H9 (cell line): ENCODE measurements around the gene STN1. TPM values are rescaled to one million over a fixed set of nuclear protein-coding genes. Genes with fewer than 3 reads are reported as not detected.

ENCODE experiments used
- DNase-seq: peaks from one replicate; pipeline ENCODE4 v3.0.0-alpha.2; 2017
- H2AFZ ChIP-seq: one replicate; pipeline ENCODE4 v1.6.1; 2013; ENCODE audit warnings: mild to moderate bottlenecking, low read length, control low read depth, moderate library complexity
- H2AK5ac ChIP-seq: 2 replicates; pipeline ENCODE4 v1.6.1; 2013; ENCODE audit warnings: low read length, control low read depth, mixed read lengths; ENCODE audit not compliant: insufficient read length
- H2BK120ac ChIP-seq: one replicate; pipeline ENCODE4 v1.6.1; 2013; ENCODE audit warnings: low read depth, mild to moderate bottlenecking, low read length, control low read depth, inconsistent platforms; ENCODE audit not compliant: poor library complexity, severe bottlenecking
- H2BK12ac ChIP-seq: 2 replicates; pipeline ENCODE4 v1.6.1; 2013; ENCODE audit warnings: low read length, control low read depth, mixed read lengths, low read depth; ENCODE audit not compliant: insufficient read length
- H2BK15ac ChIP-seq: 2 replicates; pipeline ENCODE4 v1.6.1; 2013; ENCODE audit warnings: low read depth, low read length, control low read depth
- H2BK20ac ChIP-seq: one replicate; pipeline ENCODE4 v1.6.1; 2013; ENCODE audit warnings: low read depth, mild to moderate bottlenecking, low read length, control low read depth, inconsistent platforms; ENCODE audit not compliant: poor library complexity, severe bottlenecking
- H2BK5ac ChIP-seq: 2 replicates; pipeline ENCODE4 v1.6.1; 2013; ENCODE audit warnings: low read length, control low read depth, mixed read lengths; ENCODE audit not compliant: insufficient read length
- H3K14ac ChIP-seq: 2 replicates; pipeline ENCODE4 v1.6.1; 2013; ENCODE audit warnings: low read length, control low read depth; ENCODE audit not compliant: insufficient read depth
- H3K18ac ChIP-seq: 2 replicates; pipeline ENCODE4 v1.6.1; 2013; ENCODE audit warnings: low read depth, mild to moderate bottlenecking, mixed read lengths, low read length, control low read depth; ENCODE audit not compliant: insufficient read length
- H3K23ac ChIP-seq: 2 replicates; pipeline ENCODE4 v1.6.1; 2013; ENCODE audit warnings: low read length, control low read depth, mixed read lengths, low read depth; ENCODE audit not compliant: insufficient read length
- H3K23me2 ChIP-seq: 2 replicates; pipeline ENCODE4 v1.6.1; 2013; ENCODE audit warnings: low read depth, mild to moderate bottlenecking, mixed read lengths, low read length, control low read depth; ENCODE audit not compliant: insufficient read length, poor library complexity, severe bottlenecking
- H3K27ac ChIP-seq: 2 replicates; pipeline ENCODE4 v1.5.1; 2013; ENCODE audit warnings: low read length, control low read depth, mixed read lengths, low read depth; ENCODE audit not compliant: insufficient read length
- H3K27me3 ChIP-seq: 2 replicates; pipeline ENCODE4 v1.6.1; 2013; ENCODE audit warnings: low read length, control low read depth, inconsistent platforms; ENCODE audit not compliant: insufficient read depth
- H3K4ac ChIP-seq: 2 replicates; pipeline ENCODE4 v1.6.1; 2013; ENCODE audit warnings: low read depth, mild to moderate bottlenecking, control low read depth, inconsistent platforms, low read length, moderate library complexity
- H3K4me1 ChIP-seq: 2 replicates; pipeline ENCODE4 v1.6.1; 2013; ENCODE audit warnings: low read length, control low read depth, inconsistent platforms; ENCODE audit not compliant: insufficient read depth
- H3K4me2 ChIP-seq: 2 replicates; pipeline ENCODE4 v1.6.1; 2013; ENCODE audit warnings: low read length, control low read depth, mixed read lengths; ENCODE audit not compliant: insufficient read length, insufficient read depth
- H3K56ac ChIP-seq: 2 replicates; pipeline ENCODE4 v1.6.1; 2013; ENCODE audit warnings: low read depth, mild to moderate bottlenecking, mixed read lengths, low read length, control low read depth; ENCODE audit not compliant: insufficient read length
- H3K79me1 ChIP-seq: 2 replicates; pipeline ENCODE4 v1.6.1; 2013; ENCODE audit warnings: low read depth, mild to moderate bottlenecking, moderate library complexity, low read length, control low read depth, inconsistent platforms; ENCODE audit not compliant: insufficient read depth, poor library complexity, severe bottlenecking
- H3K79me2 ChIP-seq: 2 replicates; pipeline ENCODE4 v1.6.1; 2013; ENCODE audit warnings: low read length, control low read depth, inconsistent platforms; ENCODE audit not compliant: insufficient read depth
- H3K9ac ChIP-seq: 2 replicates; pipeline ENCODE4 v1.6.1; 2013; ENCODE audit warnings: low read length, control low read depth, mixed read lengths; ENCODE audit not compliant: insufficient read length; ENCODE audit errors: extremely low read depth
- H3K9me3 ChIP-seq: one replicate; pipeline ENCODE4 v1.6.1; 2013; ENCODE audit warnings: low read depth, low read length, inconsistent platforms; ENCODE audit not compliant: control insufficient read depth
- H3T11ph ChIP-seq: one replicate; pipeline ENCODE4 v1.6.1; 2013; ENCODE audit warnings: mild to moderate bottlenecking, low read length, control low read depth, inconsistent platforms
- H4K20me1 ChIP-seq: one replicate; pipeline ENCODE4 v1.6.1; 2013; ENCODE audit not compliant: control insufficient read depth, insufficient read length, insufficient read depth
- H4K5ac ChIP-seq: 2 replicates; pipeline ENCODE4 v1.6.1; 2013; ENCODE audit warnings: low read depth, mild to moderate bottlenecking, mixed read lengths, low read length, control low read depth; ENCODE audit not compliant: insufficient read length
- H4K8ac ChIP-seq: replicated peaks from 2 replicates; pipeline ENCODE4 v1.6.1; 2013; ENCODE audit warnings: low read length, control low read depth, mixed read lengths, low read depth; ENCODE audit not compliant: insufficient read length
- H4K91ac ChIP-seq: 2 replicates; pipeline ENCODE4 v1.6.1; 2013; ENCODE audit warnings: low read depth, mild to moderate bottlenecking, moderate library complexity, mixed read lengths, low read length, control low read depth; ENCODE audit not compliant: insufficient read length
- H3K27ac Mint-ChIP-seq, 3 experiments: 2 replicates in 2 of 3; 3 replicates in 1 of 3; pipeline ENCODE4 v1.8.0; 2020 to 2021; ENCODE audit warnings: mixed read lengths in 3 of 3, mild to moderate bottlenecking in 1 of 3, moderate library complexity in 1 of 3
- H3K27me3 Mint-ChIP-seq: 2 replicates; pipeline ENCODE4 v1.8.0; 2021; ENCODE audit warnings: low read depth, mild to moderate bottlenecking, moderate library complexity, mixed read lengths
- H3K36me3 Mint-ChIP-seq, 3 experiments: 2 replicates in 2 of 3; 3 replicates in 1 of 3; pipeline ENCODE4 v1.8.0; 2020 to 2021; ENCODE audit warnings: low read depth in 3 of 3, mixed read lengths in 3 of 3; ENCODE audit not compliant: insufficient read depth in 1 of 3
- H3K4me1 Mint-ChIP-seq, 2 experiments: 2 replicates each; pipeline ENCODE4 v1.8.0; 2020; ENCODE audit warnings: mixed read lengths in 2 of 2
- H3K4me3 Mint-ChIP-seq, 2 experiments: 2 replicates in 1 of 2; 3 replicates in 1 of 2; pipeline ENCODE4 v1.8.0; 2020 to 2021; ENCODE audit warnings: mild to moderate bottlenecking in 2 of 2, mixed read lengths in 2 of 2, moderate library complexity in 1 of 2
- H3K9me3 Mint-ChIP-seq, 2 experiments: 2 replicates in 1 of 2; 3 replicates in 1 of 2; pipeline ENCODE4 v1.8.0; 2020; ENCODE audit warnings: mild to moderate bottlenecking in 2 of 2, mixed read lengths in 2 of 2, moderate library complexity in 1 of 2
- WGBS: extraction: QIAGEN DNeasy Blood & Tissue Kit; methylation state at CpG from one replicate; pipeline ENCODE4 v1.1.7; 2013; ENCODE audit warnings: missing lambda C conversion rate, low lambda C conversion rate, mixed read lengths; ENCODE audit not compliant: insufficient read length; ENCODE audit errors: extremely low coverage; 5-methylcytosine and 5-hydroxymethylcytosine counted together
- total RNA-seq: library from RNA; stranded (reverse); gene quantifications from 2 replicates; pipeline ENCODE4 v1.2.1, GENCODE V29; 2021
- TF ChIP-seq, protein P1 (sequence below): fragments of 200-600 bp; sonication (generic); conservative IDR thresholded peaks from 3 replicates; pipeline ENCODE4 v1.8.0; 2021; ENCODE audit warnings: antibody characterized with exemption, mild to moderate bottlenecking

The STN1 gene
- total RNA-seq, 1 experiment from 2014 or later, result 11.3 TPM

DNA sequence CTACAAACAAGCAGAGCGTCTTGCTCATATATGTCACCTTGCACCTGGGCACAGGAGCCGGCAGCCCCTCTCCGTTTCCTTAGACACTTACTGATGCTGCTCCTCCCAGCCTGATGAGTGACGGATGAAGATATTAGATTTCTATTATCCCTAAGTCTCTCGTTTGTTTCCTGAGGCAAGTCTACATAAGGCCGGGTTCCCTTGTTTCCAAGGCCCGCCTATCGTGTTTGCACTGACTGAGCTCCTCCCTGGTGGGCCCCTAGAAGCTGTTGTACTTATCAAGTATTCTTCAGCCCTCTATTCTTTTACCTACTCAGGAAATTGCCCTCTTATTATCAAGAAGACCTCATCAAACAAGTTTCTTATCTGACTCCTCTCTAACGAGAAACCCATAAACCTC, 81.1 kb downstream of the STN1 start:
- Histone ChIP-seq H3K4ac (no peak overlapping the region), H4K91ac (no peak overlapping the region), H3K27me3 (no peaks in the 10 kb centered on the region), H2AFZ (no peak overlapping the region), H2BK120ac (no peak overlapping the region), H3K4me1 (peaks cover 27% of the 10 kb centered on the region; the same call in 1 of the 2 replicates), H3K79me2 (no peaks in the 10 kb centered on the region), H3K56ac (no peak overlapping the region), H3K9ac (no peak overlapping the region), H4K8ac (no peak overlapping the region), H2BK20ac (no peak overlapping the region), H4K5ac (no peak overlapping the region), H3K79me1 (no peaks in the 10 kb centered on the region), H3K9me3 (no peaks in the 10 kb centered on the region), H3K14ac (no peak overlapping the region), H3K23ac (no peak overlapping the region), H4K20me1 (no peaks in the 10 kb centered on the region), H3T11ph (no peak overlapping the region), H3K27ac (no peak overlapping the region), H2BK5ac (no peak overlapping the region), H3K23me2 (no peaks in the 10 kb centered on the region), H3K4me2 (no peak overlapping the region), H2AK5ac (no peak overlapping the region), H2BK12ac (no peak overlapping the region), H2BK15ac (no peak overlapping the region), H3K18ac (no peak overlapping the region)
- no CpG with 5 or more reads among the region's 9 CpGs for WGBS
- peaks cover 9% of the 10 kb centered on the region for H3K27me3 Mint-ChIP-seq
- no peak overlapping the region for H3K4me3 Mint-ChIP-seq
- TF ChIP-seq, protein P1, sequence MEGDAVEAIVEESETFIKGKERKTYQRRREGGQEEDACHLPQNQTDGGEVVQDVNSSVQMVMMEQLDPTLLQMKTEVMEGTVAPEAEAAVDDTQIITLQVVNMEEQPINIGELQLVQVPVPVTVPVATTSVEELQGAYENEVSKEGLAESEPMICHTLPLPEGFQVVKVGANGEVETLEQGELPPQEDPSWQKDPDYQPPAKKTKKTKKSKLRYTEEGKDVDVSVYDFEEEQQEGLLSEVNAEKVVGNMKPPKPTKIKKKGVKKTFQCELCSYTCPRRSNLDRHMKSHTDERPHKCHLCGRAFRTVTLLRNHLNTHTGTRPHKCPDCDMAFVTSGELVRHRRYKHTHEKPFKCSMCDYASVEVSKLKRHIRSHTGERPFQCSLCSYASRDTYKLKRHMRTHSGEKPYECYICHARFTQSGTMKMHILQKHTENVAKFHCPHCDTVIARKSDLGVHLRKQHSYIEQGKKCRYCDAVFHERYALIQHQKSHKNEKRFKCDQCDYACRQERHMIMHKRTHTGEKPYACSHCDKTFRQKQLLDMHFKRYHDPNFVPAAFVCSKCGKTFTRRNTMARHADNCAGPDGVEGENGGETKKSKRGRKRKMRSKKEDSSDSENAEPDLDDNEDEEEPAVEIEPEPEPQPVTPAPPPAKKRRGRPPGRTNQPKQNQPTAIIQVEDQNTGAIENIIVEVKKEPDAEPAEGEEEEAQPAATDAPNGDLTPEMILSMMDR, result no peak
- no peak overlapping the region for H3K27ac Mint-ChIP-seq
- H3K4me1 Mint-ChIP-seq, result peaks cover 51 to 60% of the 10 kb centered on the region in 2 experiments
- H3K9me3 Mint-ChIP-seq, result peaks cover 3 to 6% of the 10 kb centered on the region in 2 experiments
- H3K36me3 Mint-ChIP-seq, result no peaks in the 10 kb centered on the region
- no peak for DNase-seq
